Measurements from ENCODE around the gene RHOC.
"Not testable (repeated sequence)": the region's sequence is repeated elsewhere in the genome, so short reads cannot be mapped to it uniquely, and the experiment has no call there.

RHOC gene

DNA sequence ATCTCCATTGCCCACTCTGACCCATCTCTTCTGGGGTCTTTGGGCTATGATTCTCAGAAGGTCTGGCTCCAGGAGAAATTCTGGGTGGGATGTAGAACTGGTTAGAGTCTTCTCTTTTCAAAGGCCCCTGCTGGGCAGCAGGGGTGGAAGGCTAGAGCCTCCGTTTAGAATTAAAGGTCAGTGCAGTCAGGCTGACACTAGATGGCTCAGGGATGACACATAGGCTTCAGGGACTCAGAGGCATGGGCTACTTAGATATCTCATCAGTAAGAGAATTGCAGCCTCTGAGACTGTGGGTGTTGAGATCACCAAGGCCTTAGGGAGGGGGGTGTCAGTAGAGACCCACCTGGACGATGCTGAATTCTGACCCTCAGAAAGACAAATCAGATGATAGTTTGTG lies 20.8 kb upstream of the RHOC start:
- no peak overlapping the region for H3K27ac ChIP-seq (ENCODE audit: low read length)
- H3K9ac ChIP-seq (ENCODE audit: low read depth, low read length), result no peak overlapping the region
- no peaks in the 10 kb centered on the region for H3K9me3 ChIP-seq (ENCODE audit: insufficient read depth, low read depth, low read length)
- peaks cover 4% of the 10 kb centered on the region; the same call in 1 of the 2 replicates for H3K4me1 ChIP-seq (ENCODE audit: insufficient read depth, low read length)
- peaks cover 12% of the 10 kb centered on the region for H3K27me3 ChIP-seq (ENCODE audit: insufficient read depth, low read length)
- H3K36me3 ChIP-seq (ENCODE audit: insufficient read depth, low read depth, low read length), result no peaks in the 10 kb centered on the region
- no peak overlapping the region for H3K4me3 ChIP-seq (ENCODE audit: low read length)

- H3K9ac ChIP-seq (ENCODE audit: low read depth, low read length); H3K9me3 ChIP-seq (ENCODE audit: insufficient read depth, low read depth, low read length); H3K4me1 ChIP-seq (ENCODE audit: insufficient read depth, low read length); H3K27ac ChIP-seq (ENCODE audit: low read length); H3K4me3 ChIP-seq (ENCODE audit: low read length); H3K36me3 ChIP-seq (ENCODE audit: insufficient read depth, low read depth, low read length): not testable (repeated sequence)
- peaks cover 41% of the 10 kb centered on the region for H3K27me3 ChIP-seq (ENCODE audit: insufficient read depth, low read length)
Observed at GRCh38 chr1:112724240-112724639, 17.3 kb upstream of the RHOC start.

DNA sequence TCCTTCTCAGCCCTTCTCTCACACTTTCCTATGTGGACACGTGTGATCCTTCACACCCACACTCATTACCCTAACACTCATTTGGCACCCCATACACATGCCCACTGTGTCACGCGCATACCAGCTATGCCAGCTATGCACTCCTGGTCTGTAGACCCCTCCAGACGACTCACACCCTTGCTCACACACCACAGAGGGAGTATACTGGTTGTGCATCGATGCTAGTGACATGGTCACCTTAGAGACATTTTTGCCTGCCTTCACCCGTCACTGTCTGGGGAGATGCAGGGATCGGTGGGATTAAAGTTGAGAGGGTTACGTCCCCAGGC lies 16.5 kb upstream of the RHOC start:
- Histone ChIP-seq H3K9me3 (ENCODE audit: insufficient read depth, low read depth, low read length) (no peaks in the 10 kb centered on the region), H3K27me3 (ENCODE audit: insufficient read depth, low read length) (peaks cover 45% of the 10 kb centered on the region), H3K9ac (ENCODE audit: low read depth, low read length) (peak overlapping the region; percentile 39; the same call in 1 of the 2 replicates), H3K27ac (ENCODE audit: low read length) (no peak overlapping the region), H3K4me3 (ENCODE audit: low read length) (peak overlapping the region; percentile 53), H3K36me3 (ENCODE audit: insufficient read depth, low read depth, low read length) (no peaks in the 10 kb centered on the region), H3K4me1 (ENCODE audit: insufficient read depth, low read length) (peaks cover 4% of the 10 kb centered on the region; the same call in 1 of the 2 replicates)

- Histone ChIP-seq H3K4me3 (ENCODE audit: low read length) (peak overlapping the region; percentile 53), H3K27me3 (ENCODE audit: insufficient read depth, low read length) (peaks cover 50% of the 10 kb centered on the region), H3K4me1 (ENCODE audit: insufficient read depth, low read length) (peaks cover 4% of the 10 kb centered on the region; the same call in 1 of the 2 replicates), H3K9me3 (ENCODE audit: insufficient read depth, low read depth, low read length) (no peaks in the 10 kb centered on the region), H3K27ac (ENCODE audit: low read length) (no peak overlapping the region), H3K9ac (ENCODE audit: low read depth, low read length) (peak overlapping the region; percentile 51; the same call in 1 of the 2 replicates), H3K36me3 (ENCODE audit: insufficient read depth, low read depth, low read length) (no peaks in the 10 kb centered on the region)
Observed at GRCh38 chr1:112722601-112723510, 15.9 kb upstream of the RHOC start.

GRCh38 chr1:112721966-112722524 lies 15.1 kb upstream of the RHOC start:
- H3K4me1 ChIP-seq (ENCODE audit: insufficient read depth, low read length), result peaks cover 4% of the 10 kb centered on the region; the same call in 1 of the 2 replicates
- H3K4me3 ChIP-seq (ENCODE audit: low read length), result no peak overlapping the region
- peaks cover 56% of the 10 kb centered on the region for H3K27me3 ChIP-seq (ENCODE audit: insufficient read depth, low read length)
- peak overlapping the region; percentile 51; the same call in 1 of the 2 replicates for H3K9ac ChIP-seq (ENCODE audit: low read depth, low read length)
- H3K9me3 ChIP-seq (ENCODE audit: insufficient read depth, low read depth, low read length), result no peaks in the 10 kb centered on the region
- no peaks in the 10 kb centered on the region for H3K36me3 ChIP-seq (ENCODE audit: insufficient read depth, low read depth, low read length)
- no peak overlapping the region for H3K27ac ChIP-seq (ENCODE audit: low read length)

DNA sequence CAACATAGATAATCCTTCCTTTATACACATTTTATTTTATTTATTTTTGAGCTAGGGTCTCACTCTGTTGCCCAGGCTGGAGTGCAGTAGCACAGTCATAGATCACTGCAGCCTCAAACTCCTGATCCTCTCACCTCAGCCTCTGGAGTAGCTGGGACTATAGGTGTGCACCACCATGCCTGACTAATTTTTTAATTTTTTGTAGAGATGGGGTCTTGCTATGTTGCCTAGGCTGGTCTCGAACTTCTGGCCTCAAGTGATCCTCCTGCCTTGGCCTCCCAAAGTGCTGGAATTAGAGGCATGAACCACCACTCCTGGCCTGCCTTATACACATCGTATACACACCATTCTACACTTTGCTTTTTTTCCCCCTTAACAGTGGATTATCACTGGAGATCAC lies 14.4 kb upstream of the RHOC start:
- H3K36me3 ChIP-seq (ENCODE audit: insufficient read depth, low read depth, low read length); H3K4me3 ChIP-seq (ENCODE audit: low read length); H3K9me3 ChIP-seq (ENCODE audit: insufficient read depth, low read depth, low read length); H3K27ac ChIP-seq (ENCODE audit: low read length); H3K4me1 ChIP-seq (ENCODE audit: insufficient read depth, low read length); H3K9ac ChIP-seq (ENCODE audit: low read depth, low read length): not testable (repeated sequence)
- H3K27me3 ChIP-seq (ENCODE audit: insufficient read depth, low read length), result peaks cover 56% of the 10 kb centered on the region

- Histone ChIP-seq H3K9ac (ENCODE audit: low read depth, low read length) (no peak overlapping the region), H3K27ac (ENCODE audit: low read length) (no peak overlapping the region), H3K27me3 (ENCODE audit: insufficient read depth, low read length) (peaks cover 61% of the 10 kb centered on the region), H3K9me3 (ENCODE audit: insufficient read depth, low read depth, low read length) (no peaks in the 10 kb centered on the region), H3K4me3 (ENCODE audit: low read length) (no peak overlapping the region), H3K4me1 (ENCODE audit: insufficient read depth, low read length) (peaks cover 10% of the 10 kb centered on the region; the same call in 1 of the 2 replicates), H3K36me3 (ENCODE audit: insufficient read depth, low read depth, low read length) (no peaks in the 10 kb centered on the region)
Observed at GRCh38 chr1:112720800-112721199, 13.9 kb upstream of the RHOC start.

DNA sequence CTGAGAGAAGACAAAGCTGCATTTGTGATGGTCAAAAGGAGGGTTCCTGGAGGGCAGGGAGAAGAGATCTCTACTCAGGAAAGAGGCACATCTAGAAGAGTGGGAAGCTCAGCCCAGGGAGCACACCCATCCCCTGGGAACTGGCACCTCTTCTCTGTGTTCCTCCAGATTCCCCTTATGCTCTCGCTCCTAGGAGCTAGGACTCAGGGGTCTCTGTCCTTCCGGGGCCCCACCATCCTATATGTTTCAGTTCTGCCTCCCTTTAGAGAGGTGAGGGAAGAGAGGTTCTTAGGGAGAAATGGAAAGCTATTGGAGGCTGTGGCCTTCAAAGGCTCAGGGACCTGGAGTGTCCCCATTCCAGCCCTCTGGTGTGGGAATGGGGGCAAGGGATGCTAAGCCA lies 12.8 kb upstream of the RHOC start:
- no peaks in the 10 kb centered on the region for H3K36me3 ChIP-seq (ENCODE audit: insufficient read depth, low read depth, low read length)
- no peak overlapping the region for H3K4me3 ChIP-seq (ENCODE audit: low read length)
- peaks cover 67% of the 10 kb centered on the region for H3K27me3 ChIP-seq (ENCODE audit: insufficient read depth, low read length)
- H3K9me3 ChIP-seq (ENCODE audit: insufficient read depth, low read depth, low read length), result no peaks in the 10 kb centered on the region
- no peak overlapping the region for H3K9ac ChIP-seq (ENCODE audit: low read depth, low read length)
- no peak overlapping the region for H3K27ac ChIP-seq (ENCODE audit: low read length)
- peaks cover 10% of the 10 kb centered on the region; the same call in 1 of the 2 replicates for H3K4me1 ChIP-seq (ENCODE audit: insufficient read depth, low read length)

GRCh38 chr1:112718691-112719418 lies 11.9 kb upstream of the RHOC start:
- Histone ChIP-seq H3K4me1 (ENCODE audit: insufficient read depth, low read length) (peaks cover 10% of the 10 kb centered on the region; the same call in 1 of the 2 replicates), H3K27ac (ENCODE audit: low read length) (no peak overlapping the region), H3K9ac (ENCODE audit: low read depth, low read length) (no peak overlapping the region), H3K27me3 (ENCODE audit: insufficient read depth, low read length) (peaks cover 72% of the 10 kb centered on the region), H3K4me3 (ENCODE audit: low read length) (peak overlapping the region; percentile 7; the same call in 1 of the 2 replicates), H3K36me3 (ENCODE audit: insufficient read depth, low read depth, low read length) (no peaks in the 10 kb centered on the region), H3K9me3 (ENCODE audit: insufficient read depth, low read depth, low read length) (no peaks in the 10 kb centered on the region)

- Histone ChIP-seq H3K9ac (ENCODE audit: low read depth, low read length) (no peak overlapping the region), H3K9me3 (ENCODE audit: insufficient read depth, low read depth, low read length) (no peaks in the 10 kb centered on the region), H3K4me3 (ENCODE audit: low read length) (no peak overlapping the region), H3K4me1 (ENCODE audit: insufficient read depth, low read length) (peaks cover 10% of the 10 kb centered on the region; the same call in 1 of the 2 replicates), H3K36me3 (ENCODE audit: insufficient read depth, low read depth, low read length) (no peaks in the 10 kb centered on the region), H3K27ac (ENCODE audit: low read length) (no peak overlapping the region), H3K27me3 (ENCODE audit: insufficient read depth, low read length) (peaks cover 70% of the 10 kb centered on the region)
Observed at GRCh38 chr1:112717263-112717873, 10.4 kb upstream of the RHOC start.

DNA sequence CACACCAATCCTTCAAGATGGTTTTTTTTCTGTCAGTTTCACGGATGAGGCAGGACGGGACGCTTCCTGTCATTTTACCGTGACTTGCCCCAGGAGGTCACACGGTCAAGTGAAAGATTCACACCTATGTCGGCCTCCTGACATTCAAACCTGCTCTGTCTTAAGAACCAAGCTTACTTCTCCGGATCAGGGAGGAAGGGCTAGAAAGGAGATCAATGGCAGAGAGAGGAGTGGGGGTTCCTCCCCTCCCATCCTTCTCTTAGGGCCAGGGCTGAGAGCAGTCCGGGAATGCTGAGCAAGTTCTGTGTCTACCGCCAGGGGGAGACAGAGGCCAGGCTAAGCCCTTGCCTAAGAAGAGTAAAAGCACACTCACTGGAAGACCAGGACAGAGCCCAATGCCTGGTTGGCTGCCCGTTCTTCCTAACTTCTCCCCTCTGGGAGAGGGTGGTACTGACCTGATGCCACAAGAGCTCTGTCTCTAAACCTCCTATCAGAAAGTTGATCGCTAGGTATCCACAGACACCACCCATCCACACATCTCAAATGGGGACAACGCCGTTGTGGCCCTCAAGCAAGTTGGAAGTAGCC lies 9.3 kb upstream of the RHOC start:
- H3K4me1 ChIP-seq (ENCODE audit: insufficient read depth, low read length), result peaks cover 10% of the 10 kb centered on the region; the same call in 1 of the 2 replicates
- peaks cover 60% of the 10 kb centered on the region for H3K27me3 ChIP-seq (ENCODE audit: insufficient read depth, low read length)
- no peak overlapping the region for H3K27ac ChIP-seq (ENCODE audit: low read length)
- H3K9ac ChIP-seq (ENCODE audit: low read depth, low read length), result no peak overlapping the region; the same call in 1 of the 2 replicates
- H3K4me3 ChIP-seq (ENCODE audit: low read length), result peak overlapping the region; percentile 69
- no peaks in the 10 kb centered on the region for H3K36me3 ChIP-seq (ENCODE audit: insufficient read depth, low read depth, low read length)
- no peaks in the 10 kb centered on the region for H3K9me3 ChIP-seq (ENCODE audit: insufficient read depth, low read depth, low read length)

All from iPS-20b (cell line).